ENCODE measurements around the gene CYB561D1.
"Not testable (repeated sequence)": the region's sequence is repeated elsewhere in the genome, so short reads cannot be mapped to it uniquely, and the experiment has no call there.

GRCh38 chr1:109445949-109446695 is 47.8 kb upstream of the CYB561D1 start:
- TF ChIP-seq CTCF (IDR thresholded peaks at IDR 0.05; ENCODE audit: extremely low read depth in 1 of 2, insufficient read depth in 1 of 2, low read depth in 1 of 2, low read length in 2 of 2); MAX (IDR thresholded peaks at IDR 0.05; ENCODE audit: insufficient read depth, insufficient read length); EZH2 (IDR thresholded peaks at IDR 0.05; ENCODE audit: borderline replicate concordance, low read depth, low read length, severe bottlenecking); POLR2A (IDR thresholded peaks at IDR 0.05; ENCODE audit: low read depth, low read length); POLR2AphosphoS5 (IDR thresholded peaks at IDR 0.05; ENCODE audit: insufficient read depth, low read depth, low read length); FOS (IDR thresholded peaks at IDR 0.05; ENCODE audit: borderline replicate concordance, insufficient read depth, low read length): not testable (repeated sequence)

Measured in endothelial cell of umbilical vein (primary cell).